GM18951 (cell line): ENCODE measurements around the gene NDUFA5.
"Not testable (repeated sequence)": the region's sequence is repeated elsewhere in the genome, so short reads cannot be mapped to it uniquely, and the experiment has no call there.

Source experiments
- POLR2A ChIP-seq: IDR thresholded peaks from 4 replicates; pipeline ENCODE4 v1.6.1; 2011; ENCODE audit warnings: mild to moderate bottlenecking; ENCODE audit not compliant: insufficient read length, insufficient read depth; ENCODE audit errors: extremely low read depth
- in situ Hi-C: fragments of 300-500 bp; cut with MboI; formaldehyde crosslinking; loops from one replicate; pipeline ENCODE4 v1.12.0; 2022; ENCODE audit warnings: low sequenced_read_pairs, mixed read lengths, inconsistent platforms; ENCODE audit not compliant: unreplicated experiment

Gene NDUFA5

DNA sequence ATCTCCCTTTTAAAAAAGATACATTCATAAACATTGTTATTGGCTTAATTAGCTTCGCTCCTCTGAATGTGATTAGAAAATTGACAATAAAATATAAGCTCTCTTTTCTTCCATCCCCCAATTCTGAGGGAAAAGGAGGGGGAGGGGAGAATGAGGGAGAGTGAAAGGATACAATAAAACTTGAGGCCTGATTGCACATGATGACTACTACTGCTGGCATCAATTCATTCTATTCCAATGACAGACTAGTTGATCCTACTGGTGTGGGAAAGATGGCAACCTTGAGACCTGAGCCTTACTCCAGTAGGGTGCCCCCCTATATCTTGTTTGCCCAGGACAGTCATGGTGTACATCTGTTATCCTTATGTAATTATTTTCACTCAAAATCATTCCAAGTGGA lies 18.7 kb downstream of the NDUFA5 start:
- in situ Hi-C loops = no loop called here
- no peak for TF ChIP-seq POLR2A

GRCh38 chr7:123538189-123538714 lies 19.4 kb downstream of the NDUFA5 start:
- in situ Hi-C loops = no loop called here
- TF ChIP-seq POLR2A = no peak

GRCh38 chr7:123537026-123537642 lies 20.5 kb downstream of the NDUFA5 start:
- in situ Hi-C loops = no loop called here
- TF ChIP-seq POLR2A = no peak

- no peak for TF ChIP-seq POLR2A
- in situ Hi-C loops = no loop called here
Measured at GRCh38 chr7:123535517-123535916, 22.1 kb downstream of the NDUFA5 start.

DNA sequence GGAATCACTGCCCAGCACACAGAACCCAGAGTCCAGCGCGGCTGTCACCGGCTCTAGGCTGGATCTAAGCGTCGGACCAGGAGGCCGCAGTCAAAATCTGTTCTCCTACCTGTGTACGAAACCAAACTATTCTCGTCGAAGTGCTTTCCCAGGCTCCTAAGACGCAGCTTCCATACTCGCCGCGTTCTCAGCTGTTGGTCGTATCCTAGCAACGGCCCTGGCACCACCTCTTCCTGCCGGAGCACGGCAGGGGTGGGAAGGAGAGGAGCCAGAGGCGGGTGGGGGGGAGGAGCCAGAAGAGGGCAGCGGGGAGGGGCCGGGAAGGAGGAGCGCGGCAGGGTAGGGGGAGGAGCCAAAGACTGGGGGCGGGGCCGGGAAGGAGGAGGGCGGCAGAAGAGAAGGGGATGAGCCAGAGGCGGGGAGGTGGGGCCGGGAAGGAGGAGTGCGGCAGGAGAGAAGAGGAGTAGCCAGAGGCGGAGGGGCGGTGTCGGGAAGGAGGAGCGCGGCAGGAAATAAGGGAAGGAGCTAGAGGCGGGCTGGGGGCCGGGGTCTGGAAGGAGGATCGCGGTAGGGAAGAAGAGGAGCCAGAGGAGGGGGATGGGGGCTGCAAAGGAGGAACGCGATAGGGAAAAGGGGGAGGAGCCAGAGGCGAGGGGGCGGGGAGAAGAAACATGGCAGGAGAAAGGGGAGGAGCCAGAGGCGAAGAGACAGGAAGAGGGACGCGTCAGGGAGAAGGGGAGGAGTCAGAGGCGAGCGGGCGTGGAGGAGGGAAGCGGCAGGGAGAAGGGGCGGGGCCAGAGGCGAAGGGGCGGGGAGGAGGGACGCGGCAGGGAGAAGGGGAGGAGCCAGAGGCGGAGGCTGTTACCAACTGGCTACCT lies 23.0 kb downstream of the NDUFA5 start, which contains the start of gene IQUB:
TSS of gene IQUB (minus strand) at position 213 of the 878 bp plus-strand sequence. CDS start 22,255 bp downstream, outside the sequence.
- peak; percentile 54 for TF ChIP-seq POLR2A
- in situ Hi-C loops = no loop called here

DNA sequence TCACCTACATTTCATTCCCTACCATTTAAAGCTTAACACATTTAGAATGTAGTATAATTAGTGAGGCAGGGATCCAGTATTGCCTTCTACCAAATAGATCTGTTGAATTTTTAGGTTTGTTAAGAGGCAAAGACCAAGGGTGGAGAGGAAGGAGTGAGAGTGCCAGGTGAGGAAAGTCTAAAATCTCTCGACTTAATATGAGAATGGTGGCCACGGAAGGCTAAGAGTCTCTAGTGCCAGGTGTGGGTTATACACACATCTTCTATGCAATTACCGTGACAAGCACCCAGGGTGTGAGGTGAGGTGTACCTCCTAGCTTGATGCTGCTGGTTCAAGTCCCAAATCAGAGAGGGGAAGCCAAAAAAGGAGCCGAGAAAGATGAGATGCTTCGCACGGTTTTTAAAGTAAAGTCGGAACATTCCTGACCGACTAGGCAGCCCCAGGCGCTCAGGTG lies 23.7 kb downstream of the NDUFA5 start:
- TF ChIP-seq POLR2A = no peak
- in situ Hi-C loops = no loop called here

GRCh38 chr7:123533553-123533917 lies 24.1 kb downstream of the NDUFA5 start:
- in situ Hi-C loops = no loop called here
- TF ChIP-seq POLR2A = no peak

DNA sequence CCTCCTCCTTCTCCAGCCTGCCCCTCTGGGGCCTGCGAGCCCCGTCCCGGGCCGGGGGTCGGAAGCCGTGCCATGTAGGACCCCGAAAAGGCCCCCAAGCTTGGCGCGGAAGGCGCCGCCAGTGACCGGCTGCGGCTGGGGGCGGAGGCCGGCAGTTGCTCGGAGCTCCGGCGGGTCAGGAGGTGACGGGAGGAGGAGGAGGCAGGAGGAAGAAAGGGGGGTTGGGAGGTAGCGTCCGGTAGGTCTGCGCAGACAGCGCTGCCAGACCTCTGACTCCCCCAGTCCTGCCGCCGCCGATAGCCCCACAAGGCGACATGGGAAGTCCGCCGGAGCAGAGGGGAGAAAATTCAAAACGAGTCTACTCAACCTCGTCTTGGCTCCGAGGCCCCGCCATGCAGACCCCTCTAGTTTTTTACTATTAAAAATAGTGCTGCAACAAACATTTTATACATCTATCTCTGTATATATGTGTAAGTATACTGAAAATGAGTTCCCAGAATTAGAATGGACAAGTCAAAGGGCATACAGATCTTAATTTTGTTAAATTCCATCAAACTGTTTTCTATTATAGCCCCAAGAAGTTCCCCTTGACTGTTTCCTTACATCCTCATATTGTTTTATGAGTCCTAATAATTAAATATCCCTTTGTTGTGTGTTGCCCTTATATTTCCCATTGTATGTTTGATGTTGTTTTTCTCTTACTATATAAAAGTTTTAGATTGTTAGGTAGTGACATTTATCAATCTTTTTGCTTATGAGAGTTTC lies 24.6 kb downstream of the NDUFA5 start:
- in situ Hi-C loops = not testable (repeated sequence)

- in situ Hi-C loops = not testable (repeated sequence)
Measured at GRCh38 chr7:123532343-123532742, 25.3 kb downstream of the NDUFA5 start.

- in situ Hi-C loops = not testable (repeated sequence)
Measured at GRCh38 chr7:123530035-123530591, 27.5 kb downstream of the NDUFA5 start.

- no peak for TF ChIP-seq POLR2A
- in situ Hi-C loops = no loop called here
Measured at GRCh38 chr7:123528265-123528664, 29.4 kb downstream of the NDUFA5 start.

- in situ Hi-C loops = not testable (repeated sequence)
Measured at GRCh38 chr7:123527712-123528225, 29.8 kb downstream of the NDUFA5 start.

- in situ Hi-C loops = not testable (repeated sequence)
Measured at GRCh38 chr7:123526533-123526932, 31.1 kb downstream of the NDUFA5 start.

DNA sequence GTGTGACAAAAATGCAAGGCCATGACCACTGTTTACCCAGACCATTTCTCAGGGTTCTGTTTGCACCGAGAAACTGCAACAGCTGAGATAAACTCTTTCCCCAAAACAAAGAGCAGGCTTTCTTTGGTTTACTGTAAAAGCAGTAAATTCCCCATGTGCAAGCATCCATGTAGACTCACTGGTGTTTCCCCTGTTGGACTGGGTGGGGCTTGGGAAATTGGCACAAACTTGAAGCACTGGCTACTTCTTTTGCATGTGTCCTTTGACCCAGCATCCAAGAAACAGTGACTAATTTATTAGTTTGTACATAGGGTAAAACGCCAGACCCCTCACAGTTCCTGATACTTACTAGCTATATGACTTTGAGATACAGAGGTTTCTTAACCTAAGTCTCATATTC lies 35.6 kb downstream of the NDUFA5 start:
- in situ Hi-C loops = no loop called here
- no peak for TF ChIP-seq POLR2A
